ENCODE measurements around the gene KCNJ9.
"Not testable (repeated sequence)": the region's sequence is repeated elsewhere in the genome, so short reads cannot be mapped to it uniquely, and the experiment has no call there.

The KCNJ9 gene

DNA sequence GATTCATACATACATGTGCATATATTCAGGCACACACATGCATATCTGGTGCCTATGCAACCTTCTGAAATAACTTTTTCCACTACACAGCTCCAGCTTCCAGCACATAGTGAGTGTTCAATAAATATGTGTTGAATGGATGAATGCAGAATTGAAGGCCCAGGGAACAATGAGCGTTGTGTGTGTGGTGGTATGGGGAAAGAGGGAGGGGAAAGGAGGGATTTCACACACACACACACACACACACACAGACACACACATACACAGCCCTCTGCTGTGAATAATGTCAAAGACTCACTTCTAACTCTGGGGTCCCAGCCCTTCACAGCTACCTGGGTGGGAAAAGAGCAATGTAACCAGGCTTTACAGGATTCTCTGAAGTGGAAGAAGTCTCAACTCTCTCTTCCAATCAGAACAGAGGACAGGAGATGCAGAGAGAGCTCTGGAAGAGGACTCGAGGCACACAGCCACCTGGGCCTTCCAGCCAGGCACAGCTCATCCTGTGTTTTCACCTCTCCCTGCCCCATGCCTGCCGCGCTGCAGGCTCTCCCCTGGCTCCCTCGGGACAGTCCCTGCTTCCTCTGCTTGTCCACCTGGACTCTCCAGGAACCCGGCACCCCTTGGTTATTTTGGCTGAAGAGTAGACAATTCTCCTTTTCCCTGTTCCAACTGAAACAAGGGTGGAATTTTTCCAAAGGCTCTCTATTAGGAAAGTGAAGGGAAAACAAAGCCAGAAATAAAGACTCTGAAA is 22.5 kb downstream of the KCNJ9 start:
- H3K4me3 ChIP-seq (ENCODE audit: insufficient read depth, low read depth, low read length, poor library complexity, severe bottlenecking), result no peak overlapping the region
- no peaks in the 10 kb centered on the region for H3K27me3 ChIP-seq (replicated peaks; ENCODE audit: control insufficient read depth, insufficient read depth, low read length, poor library complexity, severe bottlenecking)
- no peaks in the 10 kb centered on the region for H3K9me3 ChIP-seq (ENCODE audit: control insufficient read depth, low read length)
- peaks cover 16% of the 10 kb centered on the region for H3K4me1 ChIP-seq (ENCODE audit: control insufficient read depth, insufficient read depth, low read length, poor library complexity, severe bottlenecking)
- DNase-seq, result no peak
- no peaks in the 10 kb centered on the region for H3K36me3 ChIP-seq (ENCODE audit: control insufficient read depth, insufficient read depth, low read length)
- no peak overlapping the region for H3K27ac ChIP-seq (ENCODE audit: insufficient read depth, low read length, poor library complexity, severe bottlenecking)

DNA sequence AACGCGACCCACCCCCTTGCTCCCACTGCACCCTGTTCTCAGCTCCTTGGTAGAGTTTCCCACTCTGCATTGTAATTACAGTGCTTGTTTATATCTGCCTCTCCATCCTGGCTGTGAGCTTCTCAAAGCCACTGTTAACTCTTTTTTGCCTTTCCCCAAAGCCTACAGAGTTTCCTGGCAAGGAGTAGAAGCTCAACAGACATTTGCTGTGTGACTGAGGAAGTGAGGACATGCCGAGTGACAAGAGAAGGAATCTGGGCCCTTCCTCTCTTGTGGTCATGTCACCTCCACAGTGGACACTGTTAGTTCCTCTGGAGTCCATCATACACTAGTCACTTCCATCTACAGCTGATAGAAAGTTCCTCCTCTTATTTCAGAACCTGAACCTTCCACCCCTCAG is 23.1 kb downstream of the KCNJ9 start:
- Histone ChIP-seq H3K4me1 (ENCODE audit: control insufficient read depth, insufficient read depth, low read length, poor library complexity, severe bottlenecking) (peaks cover 11% of the 10 kb centered on the region), H3K27me3 (replicated peaks; ENCODE audit: control insufficient read depth, insufficient read depth, low read length, poor library complexity, severe bottlenecking) (no peaks in the 10 kb centered on the region), H3K9me3 (ENCODE audit: control insufficient read depth, low read length) (no peaks in the 10 kb centered on the region), H3K27ac (ENCODE audit: insufficient read depth, low read length, poor library complexity, severe bottlenecking) (no peak overlapping the region), H3K4me3 (ENCODE audit: insufficient read depth, low read depth, low read length, poor library complexity, severe bottlenecking) (no peak overlapping the region), H3K36me3 (ENCODE audit: control insufficient read depth, insufficient read depth, low read length) (no peaks in the 10 kb centered on the region)
- no peak for DNase-seq

DNA sequence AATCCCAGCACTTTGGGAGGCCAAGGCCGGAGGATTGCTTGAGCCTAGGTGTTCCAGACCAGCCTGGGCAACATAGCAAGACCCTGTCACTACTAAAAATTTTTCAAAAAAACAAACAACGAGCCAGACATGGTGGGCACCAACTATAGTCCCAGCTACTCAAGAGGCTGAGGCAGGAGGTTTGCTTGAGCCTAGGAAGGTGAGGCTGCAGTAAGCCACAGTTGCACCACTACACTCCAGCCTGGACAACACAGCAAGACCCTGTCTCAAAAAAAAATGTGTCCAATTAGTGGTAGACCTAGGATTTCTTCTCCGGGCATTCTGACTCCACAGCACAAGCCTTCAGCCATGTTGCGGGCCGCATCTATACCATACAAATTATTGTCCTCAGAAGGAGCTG is 23.8 kb downstream of the KCNJ9 start:
- Histone ChIP-seq H3K27me3 (replicated peaks; ENCODE audit: control insufficient read depth, insufficient read depth, low read length, poor library complexity, severe bottlenecking) (no peaks in the 10 kb centered on the region), H3K27ac (ENCODE audit: insufficient read depth, low read length, poor library complexity, severe bottlenecking) (no peak overlapping the region), H3K4me3 (ENCODE audit: insufficient read depth, low read depth, low read length, poor library complexity, severe bottlenecking) (no peak overlapping the region), H3K4me1 (ENCODE audit: control insufficient read depth, insufficient read depth, low read length, poor library complexity, severe bottlenecking) (peaks cover 7% of the 10 kb centered on the region), H3K36me3 (ENCODE audit: control insufficient read depth, insufficient read depth, low read length) (no peaks in the 10 kb centered on the region), H3K9me3 (ENCODE audit: control insufficient read depth, low read length) (no peaks in the 10 kb centered on the region)
- no peak for DNase-seq

DNA sequence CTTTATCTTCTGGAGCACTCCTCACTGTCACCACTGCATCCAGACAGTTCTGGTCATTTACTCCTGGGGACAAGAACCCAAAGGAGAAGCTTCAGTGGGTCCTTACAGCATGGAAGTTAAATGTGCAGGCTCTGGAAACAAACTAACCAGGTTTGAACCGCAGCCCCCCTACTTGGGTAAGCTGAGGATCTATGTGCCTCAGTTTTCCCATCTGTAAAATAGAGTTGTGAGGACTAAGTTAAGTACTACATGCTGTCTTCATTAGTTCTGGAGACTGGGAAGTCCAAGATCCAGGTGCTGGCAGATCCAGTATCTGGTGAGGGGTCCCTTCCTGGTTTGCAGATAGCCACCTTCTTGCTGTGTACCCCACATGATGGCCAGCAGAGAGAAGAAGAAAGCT is 26.2 kb downstream of the KCNJ9 start:
- Histone ChIP-seq H3K36me3 (ENCODE audit: control insufficient read depth, insufficient read depth, low read length) (no peaks in the 10 kb centered on the region), H3K27me3 (replicated peaks; ENCODE audit: control insufficient read depth, insufficient read depth, low read length, poor library complexity, severe bottlenecking) (no peaks in the 10 kb centered on the region), H3K4me1 (ENCODE audit: control insufficient read depth, insufficient read depth, low read length, poor library complexity, severe bottlenecking) (no peaks in the 10 kb centered on the region), H3K27ac (ENCODE audit: insufficient read depth, low read length, poor library complexity, severe bottlenecking) (no peak overlapping the region), H3K4me3 (ENCODE audit: insufficient read depth, low read depth, low read length, poor library complexity, severe bottlenecking) (no peak overlapping the region), H3K9me3 (ENCODE audit: control insufficient read depth, low read length) (no peaks in the 10 kb centered on the region)
- DNase-seq, result no peak

GRCh38 chr1:160108888-160109662 is 27.7 kb downstream of the KCNJ9 start:
- no peaks in the 10 kb centered on the region for H3K27me3 ChIP-seq (replicated peaks; ENCODE audit: control insufficient read depth, insufficient read depth, low read length, poor library complexity, severe bottlenecking)
- no peaks in the 10 kb centered on the region for H3K4me1 ChIP-seq (ENCODE audit: control insufficient read depth, insufficient read depth, low read length, poor library complexity, severe bottlenecking)
- H3K9me3 ChIP-seq (ENCODE audit: control insufficient read depth, low read length), result no peaks in the 10 kb centered on the region
- H3K27ac ChIP-seq (ENCODE audit: insufficient read depth, low read length, poor library complexity, severe bottlenecking), result no peak overlapping the region
- no peak for DNase-seq
- no peak overlapping the region for H3K4me3 ChIP-seq (ENCODE audit: insufficient read depth, low read depth, low read length, poor library complexity, severe bottlenecking)
- no peaks in the 10 kb centered on the region for H3K36me3 ChIP-seq (ENCODE audit: control insufficient read depth, insufficient read depth, low read length)

- no peak overlapping the region for H3K27ac ChIP-seq (ENCODE audit: insufficient read depth, low read length, poor library complexity, severe bottlenecking)
- no peak overlapping the region for H3K4me3 ChIP-seq (ENCODE audit: insufficient read depth, low read depth, low read length, poor library complexity, severe bottlenecking)
- DNase-seq, result no peak
- H3K36me3 ChIP-seq (ENCODE audit: control insufficient read depth, insufficient read depth, low read length), result no peaks in the 10 kb centered on the region
- H3K4me1 ChIP-seq (ENCODE audit: control insufficient read depth, insufficient read depth, low read length, poor library complexity, severe bottlenecking), result no peaks in the 10 kb centered on the region
- no peaks in the 10 kb centered on the region for H3K27me3 ChIP-seq (replicated peaks; ENCODE audit: control insufficient read depth, insufficient read depth, low read length, poor library complexity, severe bottlenecking)
- H3K9me3 ChIP-seq (ENCODE audit: control insufficient read depth, low read length), result no peaks in the 10 kb centered on the region
These were observed 28.3 kb downstream of the KCNJ9 start for GRCh38 chr1:160109686-160110085.

DNA sequence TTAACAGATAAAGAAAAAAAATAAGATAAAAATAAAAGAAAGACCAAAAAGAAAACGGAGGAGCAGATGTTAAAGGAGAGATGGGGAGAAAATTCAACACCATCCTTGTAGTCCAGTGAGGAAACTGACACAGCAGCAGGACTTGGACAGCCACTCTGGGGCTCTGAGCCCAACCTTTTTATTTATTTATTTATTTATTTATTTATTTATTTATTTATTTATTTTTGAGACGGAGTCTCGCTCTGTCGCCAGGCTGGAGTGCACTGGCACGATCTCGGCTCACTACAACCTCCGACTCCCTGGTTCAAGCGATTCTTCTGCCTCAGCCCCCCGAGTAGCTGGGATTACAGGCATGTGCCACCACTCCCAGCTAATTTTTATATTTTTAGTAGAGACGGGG is 30.1 kb downstream of the KCNJ9 start:
- H3K36me3 ChIP-seq (ENCODE audit: control insufficient read depth, insufficient read depth, low read length); H3K27me3 ChIP-seq (replicated peaks; ENCODE audit: control insufficient read depth, insufficient read depth, low read length, poor library complexity, severe bottlenecking); H3K4me3 ChIP-seq (ENCODE audit: insufficient read depth, low read depth, low read length, poor library complexity, severe bottlenecking); H3K4me1 ChIP-seq (ENCODE audit: control insufficient read depth, insufficient read depth, low read length, poor library complexity, severe bottlenecking); H3K27ac ChIP-seq (ENCODE audit: insufficient read depth, low read length, poor library complexity, severe bottlenecking); DNase-seq; H3K9me3 ChIP-seq (ENCODE audit: control insufficient read depth, low read length): not testable (repeated sequence)

GRCh38 chr1:160112357-160112756 is 31.0 kb downstream of the KCNJ9 start:
- no peak for DNase-seq
- Histone ChIP-seq H3K27ac (ENCODE audit: insufficient read depth, low read length, poor library complexity, severe bottlenecking) (no peak overlapping the region), H3K27me3 (replicated peaks; ENCODE audit: control insufficient read depth, insufficient read depth, low read length, poor library complexity, severe bottlenecking) (no peaks in the 10 kb centered on the region)

GRCh38 chr1:160113407-160113806 is 32.1 kb downstream of the KCNJ9 start:
- DNase-seq, result no peak
- no peaks in the 10 kb centered on the region for H3K36me3 ChIP-seq (ENCODE audit: control insufficient read depth, insufficient read depth, low read length)
- H3K27ac ChIP-seq (ENCODE audit: insufficient read depth, low read length, poor library complexity, severe bottlenecking), result no peak overlapping the region
- H3K27me3 ChIP-seq (replicated peaks; ENCODE audit: control insufficient read depth, insufficient read depth, low read length, poor library complexity, severe bottlenecking), result no peaks in the 10 kb centered on the region
- no peak overlapping the region for H3K4me3 ChIP-seq (ENCODE audit: insufficient read depth, low read depth, low read length, poor library complexity, severe bottlenecking)
- no peaks in the 10 kb centered on the region for H3K4me1 ChIP-seq (ENCODE audit: control insufficient read depth, insufficient read depth, low read length, poor library complexity, severe bottlenecking)
- no peaks in the 10 kb centered on the region for H3K9me3 ChIP-seq (ENCODE audit: control insufficient read depth, low read length)

More at GRCh38 chr1:160112357-160112756, 31.0 kb downstream of the KCNJ9 start:
- Histone ChIP-seq H3K4me1 (ENCODE audit: control insufficient read depth, insufficient read depth, low read length, poor library complexity, severe bottlenecking) (no peaks in the 10 kb centered on the region), H3K9me3 (ENCODE audit: control insufficient read depth, low read length) (no peaks in the 10 kb centered on the region), H3K36me3 (ENCODE audit: control insufficient read depth, insufficient read depth, low read length) (no peaks in the 10 kb centered on the region), H3K4me3 (ENCODE audit: insufficient read depth, low read depth, low read length, poor library complexity, severe bottlenecking) (no peak overlapping the region)

DNA sequence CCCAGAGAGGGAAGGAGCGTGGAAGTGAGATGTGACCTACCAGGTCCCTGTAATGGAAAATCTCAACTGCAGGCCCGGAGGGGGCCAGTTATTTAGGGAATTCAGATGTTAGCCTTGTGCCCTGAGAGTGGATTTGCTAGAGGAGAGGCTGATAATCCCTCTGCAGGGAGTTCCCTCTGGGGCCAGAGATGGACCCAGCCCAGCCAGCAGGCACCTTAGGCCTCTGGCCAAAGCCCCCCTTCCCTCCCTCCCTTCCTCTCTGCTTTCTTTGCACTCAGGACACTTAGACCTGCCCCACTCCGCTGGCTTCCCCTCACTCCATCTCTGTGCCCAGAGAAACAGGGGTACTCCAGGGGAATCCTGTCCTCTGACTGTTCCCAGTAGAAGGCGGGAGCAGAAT is 32.7 kb downstream of the KCNJ9 start:
- no peak overlapping the region for H3K27ac ChIP-seq (ENCODE audit: insufficient read depth, low read length, poor library complexity, severe bottlenecking)
- H3K4me3 ChIP-seq (ENCODE audit: insufficient read depth, low read depth, low read length, poor library complexity, severe bottlenecking), result no peak overlapping the region
- H3K9me3 ChIP-seq (ENCODE audit: control insufficient read depth, low read length), result no peaks in the 10 kb centered on the region
- no peaks in the 10 kb centered on the region for H3K27me3 ChIP-seq (replicated peaks; ENCODE audit: control insufficient read depth, insufficient read depth, low read length, poor library complexity, severe bottlenecking)
- no peaks in the 10 kb centered on the region for H3K36me3 ChIP-seq (ENCODE audit: control insufficient read depth, insufficient read depth, low read length)
- H3K4me1 ChIP-seq (ENCODE audit: control insufficient read depth, insufficient read depth, low read length, poor library complexity, severe bottlenecking), result no peaks in the 10 kb centered on the region
- no peak for DNase-seq

All from effector memory CD4-positive, alpha-beta T cell (primary cell).